ENCODE measurements around the gene PHACTR1.

The PHACTR1 gene

GRCh38 chr6:12704946-12705345 is 11.6 kb upstream of the PHACTR1 start:
- ATAC-seq = no peak
- TF ChIP-seq ARNTL (CRISPR knock-in tag; IDR thresholded peaks at IDR 0.05; ENCODE audit: borderline replicate concordance, low read depth) (no peak), ZFP3 (CRISPR knock-in tag; IDR thresholded peaks at IDR 0.05) (no peak), RARB (CRISPR knock-in tag; IDR thresholded peaks at IDR 0.05) (no peak), SNAI2 (CRISPR knock-in tag; IDR thresholded peaks at IDR 0.05) (no peak), ZFP30 (CRISPR knock-in tag; IDR thresholded peaks at IDR 0.05) (no peak), OSR1 (CRISPR knock-in tag; IDR thresholded peaks at IDR 0.05) (no peak), ESRRG (CRISPR knock-in tag; IDR thresholded peaks at IDR 0.05) (no peak), ISL1 (CRISPR knock-in tag; IDR thresholded peaks at IDR 0.05) (no peak), PPARA (CRISPR knock-in tag; IDR thresholded peaks at IDR 0.05; ENCODE audit: borderline replicate concordance) (no peak), CSDC2 (CRISPR knock-in tag; IDR thresholded peaks at IDR 0.05) (no peak), CREB5 (CRISPR knock-in tag; IDR thresholded peaks at IDR 0.05; ENCODE audit: low read depth) (no peak), POU6F1 (CRISPR knock-in tag; IDR thresholded peaks at IDR 0.05; ENCODE audit: borderline replicate concordance, low read depth) (no peak)

- ATAC-seq = no peak
- no peak for TF ChIP-seq PPARA (CRISPR knock-in tag; IDR thresholded peaks at IDR 0.05; ENCODE audit: borderline replicate concordance)
- TF ChIP-seq ZNF8 (CRISPR knock-in tag; IDR thresholded peaks at IDR 0.05) = no peak
- no peak for TF ChIP-seq ESRRG (CRISPR knock-in tag; IDR thresholded peaks at IDR 0.05)
- no peak for TF ChIP-seq PATZ1 (CRISPR knock-in tag; IDR thresholded peaks at IDR 0.05; ENCODE audit: borderline replicate concordance)
- TF ChIP-seq ZFP30 (CRISPR knock-in tag; IDR thresholded peaks at IDR 0.05) = no peak
- TF ChIP-seq GLIS3 (CRISPR knock-in tag; IDR thresholded peaks at IDR 0.05) = no peak
Observed at GRCh38 chr6:12709116-12709515, 7.5 kb upstream of the PHACTR1 start.

- no peak for ATAC-seq
- TF ChIP-seq ZNF8 (CRISPR knock-in tag; IDR thresholded peaks at IDR 0.05) = no peak
- no peak for TF ChIP-seq BACH2 (CRISPR knock-in tag; IDR thresholded peaks at IDR 0.05; ENCODE audit: borderline replicate concordance)
- TF ChIP-seq ZNF70 (CRISPR knock-in tag; IDR thresholded peaks at IDR 0.05) = no peak
- TF ChIP-seq ESRRG (CRISPR knock-in tag; IDR thresholded peaks at IDR 0.05) = no peak
- TF ChIP-seq CSRNP3 (CRISPR knock-in tag; IDR thresholded peaks at IDR 0.05) = no peak
- no peak for TF ChIP-seq ZNF565 (CRISPR knock-in tag; conservative IDR thresholded peaks at IDR 0.05; ENCODE audit: low read depth)
Observed at GRCh38 chr6:12709556-12710232, 6.9 kb upstream of the PHACTR1 start.

GRCh38 chr6:12710921-12711320 is 5.6 kb upstream of the PHACTR1 start:
- TF ChIP-seq PPARA (CRISPR knock-in tag; IDR thresholded peaks at IDR 0.05; ENCODE audit: borderline replicate concordance) (no peak), ZFP30 (CRISPR knock-in tag; IDR thresholded peaks at IDR 0.05) (no peak), TOX (CRISPR knock-in tag; IDR thresholded peaks at IDR 0.05; ENCODE audit: borderline replicate concordance) (no peak), OSR1 (CRISPR knock-in tag; IDR thresholded peaks at IDR 0.05) (no peak), GLIS3 (CRISPR knock-in tag; IDR thresholded peaks at IDR 0.05) (no peak), ZFP3 (CRISPR knock-in tag; IDR thresholded peaks at IDR 0.05) (no peak), ZC3H10 (CRISPR knock-in tag; IDR thresholded peaks at IDR 0.05) (no peak), ISL1 (CRISPR knock-in tag; IDR thresholded peaks at IDR 0.05) (no peak), ZNF565 (CRISPR knock-in tag; conservative IDR thresholded peaks at IDR 0.05; ENCODE audit: low read depth) (no peak), CREB5 (CRISPR knock-in tag; IDR thresholded peaks at IDR 0.05; ENCODE audit: low read depth) (no peak), TSHZ2 (CRISPR knock-in tag; IDR thresholded peaks at IDR 0.05) (no peak)
- no peak for ATAC-seq

Measured in SK-N-SH treated with all-trans-retinoic acid at 6 μM for 48 hours (cell line).